ENCODE measurements around the gene ZFYVE9.
"Not testable (repeated sequence)": the region's sequence is repeated elsewhere in the genome, so short reads cannot be mapped to it uniquely, and the experiment has no call there.

The ZFYVE9 gene

GRCh38 chr1:52352690-52353089 is 210.8 kb downstream of the ZFYVE9 start:
- DNase-seq, result no peak

- DNase-seq, result no peak
Observed at GRCh38 chr1:52355436-52355835, 213.5 kb downstream of the ZFYVE9 start.

GRCh38 chr1:52355847-52356505 is 214.1 kb downstream of the ZFYVE9 start:
- DNase-seq, result no peak

GRCh38 chr1:52356818-52357355 is 215.0 kb downstream of the ZFYVE9 start:
- no peak for DNase-seq

- DNase-seq, result no peak
Observed at GRCh38 chr1:52357397-52357796, 215.5 kb downstream of the ZFYVE9 start.

GRCh38 chr1:52358851-52359497 is 217.1 kb downstream of the ZFYVE9 start:
- DNase-seq, result no peak

GRCh38 chr1:52359676-52360594 is 218.0 kb downstream of the ZFYVE9 start:
- DNase-seq, result no peak

GRCh38 chr1:52360595-52360968 is 218.7 kb downstream of the ZFYVE9 start:
- DNase-seq, result no peak

GRCh38 chr1:52364235-52364839 is 222.4 kb downstream of the ZFYVE9 start:
- DNase-seq, result no peak

GRCh38 chr1:52365071-52365745 is 223.3 kb downstream of the ZFYVE9 start:
- DNase-seq, result no peak

GRCh38 chr1:52365746-52366516 is 224.0 kb downstream of the ZFYVE9 start, which contains the start of gene CC2D1B:
TSS of gene CC2D1B (minus strand) at chr1:52366205. CDS start at chr1:52364620, 1,585 bp downstream.
- DNase-seq, result peak; percentile 100

GRCh38 chr1:52366517-52366827 is 224.6 kb downstream of the ZFYVE9 start:
- no peak for DNase-seq

- no peak for DNase-seq
Observed at GRCh38 chr1:52367272-52367671, 225.4 kb downstream of the ZFYVE9 start.

GRCh38 chr1:52368383-52369172 is 226.7 kb downstream of the ZFYVE9 start:
- DNase-seq, result peak; percentile 53

GRCh38 chr1:52369851-52370250 is 228.0 kb downstream of the ZFYVE9 start:
- DNase-seq, result not testable (repeated sequence)

GRCh38 chr1:52385376-52385775 is 243.5 kb downstream of the ZFYVE9 start:
- no peak for DNase-seq

- DNase-seq, result no peak
Observed at GRCh38 chr1:52386458-52386857, 244.6 kb downstream of the ZFYVE9 start.

GRCh38 chr1:52393174-52393573 is 251.3 kb downstream of the ZFYVE9 start:
- no peak for DNase-seq

Data from activated effector memory CD4-positive, alpha-beta T cell treated with Interleukin-2 at 50 U/mL for 16 hours (primary cell).